Measurements from ENCODE around the gene DEDD.

Gene DEDD

DNA sequence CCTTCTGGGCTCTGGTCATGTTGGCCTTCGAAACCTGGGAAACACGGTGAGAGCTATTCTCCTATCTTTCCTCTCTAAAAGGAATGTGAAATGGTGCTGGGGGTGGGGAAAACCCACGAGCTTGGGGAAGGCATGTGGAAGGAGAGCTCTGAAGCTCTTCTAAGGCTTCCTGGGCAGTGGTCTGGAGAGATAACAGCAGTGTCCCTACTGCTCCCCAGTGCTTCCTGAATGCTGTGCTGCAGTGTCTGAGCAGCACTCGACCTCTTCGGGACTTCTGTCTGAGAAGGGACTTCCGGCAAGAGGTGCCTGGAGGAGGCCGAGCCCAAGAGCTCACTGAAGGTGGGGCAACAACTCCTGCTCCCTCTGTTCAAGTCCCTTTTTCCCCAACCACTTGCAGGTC, 29.6 kb upstream of the DEDD start:
- Histone ChIP-seq H3K4me3 (ENCODE audit: low read depth, low read length) (no peak overlapping the region), H3K36me3 (replicated peaks) (peaks cover 5% of the 10 kb centered on the region), H3K27ac (no peak overlapping the region), H3K27me3 (replicated peaks) (no peaks in the 10 kb centered on the region)
- no peak for DNase-seq
- TF ChIP-seq, protein P1, sequence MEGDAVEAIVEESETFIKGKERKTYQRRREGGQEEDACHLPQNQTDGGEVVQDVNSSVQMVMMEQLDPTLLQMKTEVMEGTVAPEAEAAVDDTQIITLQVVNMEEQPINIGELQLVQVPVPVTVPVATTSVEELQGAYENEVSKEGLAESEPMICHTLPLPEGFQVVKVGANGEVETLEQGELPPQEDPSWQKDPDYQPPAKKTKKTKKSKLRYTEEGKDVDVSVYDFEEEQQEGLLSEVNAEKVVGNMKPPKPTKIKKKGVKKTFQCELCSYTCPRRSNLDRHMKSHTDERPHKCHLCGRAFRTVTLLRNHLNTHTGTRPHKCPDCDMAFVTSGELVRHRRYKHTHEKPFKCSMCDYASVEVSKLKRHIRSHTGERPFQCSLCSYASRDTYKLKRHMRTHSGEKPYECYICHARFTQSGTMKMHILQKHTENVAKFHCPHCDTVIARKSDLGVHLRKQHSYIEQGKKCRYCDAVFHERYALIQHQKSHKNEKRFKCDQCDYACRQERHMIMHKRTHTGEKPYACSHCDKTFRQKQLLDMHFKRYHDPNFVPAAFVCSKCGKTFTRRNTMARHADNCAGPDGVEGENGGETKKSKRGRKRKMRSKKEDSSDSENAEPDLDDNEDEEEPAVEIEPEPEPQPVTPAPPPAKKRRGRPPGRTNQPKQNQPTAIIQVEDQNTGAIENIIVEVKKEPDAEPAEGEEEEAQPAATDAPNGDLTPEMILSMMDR (IDR thresholded peaks at IDR 0.05; ENCODE audit: low read depth, low read length, missing control alignments): no peak
- in situ Hi-C loops (cut with HindIII; ENCODE audit: low pct_ligation_motif_present, low sequenced_read_pairs): no loop called here

DNA sequence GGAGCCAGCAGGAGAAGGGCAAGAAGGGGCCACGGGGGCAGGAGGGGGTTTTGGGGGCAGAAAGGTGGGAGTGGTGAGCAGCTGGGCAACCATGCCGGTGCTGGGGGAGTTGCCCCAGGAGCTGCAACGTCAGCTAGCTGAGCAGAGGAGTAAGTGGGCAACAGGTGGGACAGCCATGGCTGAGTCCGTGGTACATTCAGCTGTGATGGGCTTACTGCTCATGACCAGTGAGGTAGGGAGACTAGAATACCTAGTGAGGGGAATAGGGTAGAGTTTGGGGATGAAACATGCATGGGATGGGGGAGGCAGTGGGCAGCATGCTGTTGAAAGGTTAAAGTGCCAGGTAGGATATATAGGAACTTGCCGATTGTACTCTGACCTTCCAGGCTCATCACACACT, 29.2 kb upstream of the DEDD start:
- Histone ChIP-seq H3K27me3 (replicated peaks) (no peaks in the 10 kb centered on the region), H3K4me3 (ENCODE audit: low read depth, low read length) (no peak overlapping the region), H3K36me3 (replicated peaks) (peaks cover 5% of the 10 kb centered on the region), H3K27ac (no peak overlapping the region)
- DNase-seq: no peak
- TF ChIP-seq, protein P1 (IDR thresholded peaks at IDR 0.05; ENCODE audit: low read depth, low read length, missing control alignments): no peak
- in situ Hi-C loops (cut with HindIII; ENCODE audit: low pct_ligation_motif_present, low sequenced_read_pairs): no loop called here

DNA sequence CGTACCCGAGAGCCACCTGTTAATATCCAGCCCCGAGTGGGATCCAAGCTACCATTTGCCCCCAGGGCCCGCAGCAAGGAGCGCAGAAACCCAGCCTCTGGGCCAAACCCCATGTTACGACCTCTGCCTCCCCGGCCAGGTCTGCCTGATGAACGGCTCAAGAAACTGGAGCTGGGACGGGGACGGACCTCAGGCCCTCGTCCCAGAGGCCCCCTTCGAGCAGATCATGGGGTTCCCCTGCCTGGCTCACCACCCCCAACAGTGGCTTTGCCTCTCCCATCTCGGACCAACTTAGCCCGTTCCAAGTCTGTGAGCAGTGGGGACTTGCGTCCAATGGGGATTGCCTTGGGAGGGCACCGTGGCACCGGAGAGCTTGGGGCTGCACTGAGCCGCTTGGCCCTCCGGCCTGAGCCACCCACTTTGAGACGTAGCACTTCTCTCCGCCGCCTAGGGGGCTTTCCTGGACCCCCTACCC, 28.2 kb upstream of the DEDD start:
- in situ Hi-C loops (cut with HindIII; ENCODE audit: low pct_ligation_motif_present, low sequenced_read_pairs): no loop called here
- Histone ChIP-seq H3K4me3 (ENCODE audit: low read depth, low read length) (no peak overlapping the region), H3K27me3 (replicated peaks) (no peaks in the 10 kb centered on the region), H3K36me3 (replicated peaks) (peaks cover 5% of the 10 kb centered on the region), H3K27ac (no peak overlapping the region)
- no peak for DNase-seq
- TF ChIP-seq, protein P1 (IDR thresholded peaks at IDR 0.05; ENCODE audit: low read depth, low read length, missing control alignments): no peak

DNA sequence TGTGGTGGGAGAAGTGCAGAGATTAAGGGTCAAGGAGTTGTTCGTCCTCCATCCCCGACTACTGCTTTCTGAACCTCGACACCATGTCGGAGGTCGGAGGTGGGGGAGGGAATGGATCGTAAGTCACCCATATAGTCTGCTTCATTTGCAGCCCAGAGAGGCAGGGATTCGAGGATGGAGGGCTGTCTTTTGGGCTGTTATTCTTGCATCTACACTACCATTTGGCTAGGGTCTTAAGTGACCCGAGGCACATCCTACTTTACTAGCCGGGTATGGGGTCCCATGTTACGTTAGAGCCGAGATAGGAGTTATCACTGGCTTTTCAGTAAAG, 27.4 kb upstream of the DEDD start:
- in situ Hi-C loops (cut with HindIII; ENCODE audit: low pct_ligation_motif_present, low sequenced_read_pairs): no loop called here

DNA sequence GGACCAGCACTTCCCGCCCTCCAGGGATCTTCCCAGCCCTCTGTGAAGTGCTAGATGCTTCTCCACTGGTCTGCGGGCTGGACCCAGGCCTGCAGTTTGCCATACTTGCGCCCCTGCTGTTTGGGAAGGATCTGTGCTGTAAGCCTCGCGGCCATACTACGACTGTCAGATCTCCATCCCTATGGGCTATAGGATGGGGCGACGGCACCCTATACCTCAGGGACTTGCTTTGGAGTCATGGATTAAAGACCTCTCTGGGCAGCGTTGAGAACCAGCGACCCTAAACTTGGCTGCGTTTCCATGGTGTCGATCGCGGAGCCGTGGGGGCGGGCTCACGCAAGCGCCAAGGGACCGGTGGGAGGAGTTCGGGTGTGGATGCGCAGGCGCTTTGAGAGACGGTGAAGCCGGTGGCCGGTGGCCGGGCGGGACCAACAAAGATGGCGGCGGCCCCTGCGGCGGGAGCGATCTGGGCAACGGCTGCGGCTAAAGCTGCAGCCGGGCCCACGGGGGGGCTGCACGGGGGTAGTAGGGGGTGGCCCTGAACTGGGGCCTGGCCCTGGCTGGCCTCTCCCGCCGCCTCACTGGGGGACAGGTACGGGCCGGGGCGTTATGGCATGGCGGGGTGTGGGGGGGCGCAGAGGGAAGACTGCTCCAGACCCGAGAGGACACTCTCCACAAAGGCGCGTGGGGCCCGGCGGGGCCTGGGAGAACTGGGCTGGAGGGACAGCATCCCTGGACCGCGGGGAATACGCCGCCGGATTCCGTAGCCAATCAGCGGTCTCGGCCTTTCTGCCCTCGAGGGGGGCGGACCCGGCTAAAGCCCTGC, 26.8 kb upstream of the DEDD start, which contains the start of gene USP21:
Gene USP21 (plus strand): TSS at position 414 of the 826 bp plus-strand sequence. CDS start 1,141 bp downstream, outside the sequence.
- H3K36me3 ChIP-seq (replicated peaks): peaks cover 5% of the 10 kb centered on the region
- in situ Hi-C loops (cut with HindIII; ENCODE audit: low pct_ligation_motif_present, low sequenced_read_pairs): no loop called here
- H3K4me3 ChIP-seq (ENCODE audit: low read depth, low read length): peak within 1 kb of the TSS; percentile 91

More for the DNA sequence above, 27.4 kb upstream of the DEDD start:
- TF ChIP-seq, protein P1 (IDR thresholded peaks at IDR 0.05; ENCODE audit: low read depth, low read length, missing control alignments): no peak
- no peak for DNase-seq
- Histone ChIP-seq H3K4me3 (ENCODE audit: low read depth, low read length) (peak overlapping the region; percentile 91), H3K27me3 (replicated peaks) (no peaks in the 10 kb centered on the region), H3K36me3 (replicated peaks) (peaks cover 5% of the 10 kb centered on the region), H3K27ac (peak overlapping the region; percentile 85)

More for the DNA sequence above, 26.8 kb upstream of the DEDD start, which contains the start of gene USP21:
- peak; percentile 82 for DNase-seq
- no peaks in the 10 kb centered on the region for H3K27me3 ChIP-seq (replicated peaks)
- TF ChIP-seq, protein P1 (IDR thresholded peaks at IDR 0.05; ENCODE audit: low read depth, low read length, missing control alignments): peak; percentile 62
- peak within 1 kb of the TSS; percentile 85 for H3K27ac ChIP-seq
